H9 (cell line): Measurements from ENCODE around the gene EN1. TPM values are rescaled to one million over a fixed set of nuclear protein-coding genes. Genes with fewer than 3 reads are reported as not detected.

Source experiments
- DNase-seq: peaks from one replicate; pipeline ENCODE4 v3.0.0-alpha.2; 2017
- H2AFZ ChIP-seq: one replicate; pipeline ENCODE4 v1.6.1; 2013; ENCODE audit warnings: mild to moderate bottlenecking, low read length, control low read depth, moderate library complexity
- H2AK5ac ChIP-seq: 2 replicates; pipeline ENCODE4 v1.6.1; 2013; ENCODE audit warnings: low read length, control low read depth, mixed read lengths; ENCODE audit not compliant: insufficient read length
- H2BK120ac ChIP-seq: one replicate; pipeline ENCODE4 v1.6.1; 2013; ENCODE audit warnings: low read depth, mild to moderate bottlenecking, low read length, control low read depth, inconsistent platforms; ENCODE audit not compliant: poor library complexity, severe bottlenecking
- H2BK12ac ChIP-seq: 2 replicates; pipeline ENCODE4 v1.6.1; 2013; ENCODE audit warnings: low read length, control low read depth, mixed read lengths, low read depth; ENCODE audit not compliant: insufficient read length
- H2BK15ac ChIP-seq: 2 replicates; pipeline ENCODE4 v1.6.1; 2013; ENCODE audit warnings: low read depth, low read length, control low read depth
- H2BK20ac ChIP-seq: one replicate; pipeline ENCODE4 v1.6.1; 2013; ENCODE audit warnings: low read depth, mild to moderate bottlenecking, low read length, control low read depth, inconsistent platforms; ENCODE audit not compliant: poor library complexity, severe bottlenecking
- H2BK5ac ChIP-seq: 2 replicates; pipeline ENCODE4 v1.6.1; 2013; ENCODE audit warnings: low read length, control low read depth, mixed read lengths; ENCODE audit not compliant: insufficient read length
- H3K14ac ChIP-seq: 2 replicates; pipeline ENCODE4 v1.6.1; 2013; ENCODE audit warnings: low read length, control low read depth; ENCODE audit not compliant: insufficient read depth
- H3K18ac ChIP-seq: 2 replicates; pipeline ENCODE4 v1.6.1; 2013; ENCODE audit warnings: low read depth, mild to moderate bottlenecking, mixed read lengths, low read length, control low read depth; ENCODE audit not compliant: insufficient read length
- H3K23ac ChIP-seq: 2 replicates; pipeline ENCODE4 v1.6.1; 2013; ENCODE audit warnings: low read length, control low read depth, mixed read lengths, low read depth; ENCODE audit not compliant: insufficient read length
- H3K23me2 ChIP-seq: 2 replicates; pipeline ENCODE4 v1.6.1; 2013; ENCODE audit warnings: low read depth, mild to moderate bottlenecking, mixed read lengths, low read length, control low read depth; ENCODE audit not compliant: insufficient read length, poor library complexity, severe bottlenecking
- H3K27ac ChIP-seq: 2 replicates; pipeline ENCODE4 v1.5.1; 2013; ENCODE audit warnings: low read length, control low read depth, mixed read lengths, low read depth; ENCODE audit not compliant: insufficient read length
- H3K27me3 ChIP-seq: 2 replicates; pipeline ENCODE4 v1.6.1; 2013; ENCODE audit warnings: low read length, control low read depth, inconsistent platforms; ENCODE audit not compliant: insufficient read depth
- H3K4ac ChIP-seq: 2 replicates; pipeline ENCODE4 v1.6.1; 2013; ENCODE audit warnings: low read depth, mild to moderate bottlenecking, control low read depth, inconsistent platforms, low read length, moderate library complexity
- H3K4me1 ChIP-seq: 2 replicates; pipeline ENCODE4 v1.6.1; 2013; ENCODE audit warnings: low read length, control low read depth, inconsistent platforms; ENCODE audit not compliant: insufficient read depth
- H3K4me2 ChIP-seq: 2 replicates; pipeline ENCODE4 v1.6.1; 2013; ENCODE audit warnings: low read length, control low read depth, mixed read lengths; ENCODE audit not compliant: insufficient read length, insufficient read depth
- H3K56ac ChIP-seq: 2 replicates; pipeline ENCODE4 v1.6.1; 2013; ENCODE audit warnings: low read depth, mild to moderate bottlenecking, mixed read lengths, low read length, control low read depth; ENCODE audit not compliant: insufficient read length
- H3K79me1 ChIP-seq: 2 replicates; pipeline ENCODE4 v1.6.1; 2013; ENCODE audit warnings: low read depth, mild to moderate bottlenecking, moderate library complexity, low read length, control low read depth, inconsistent platforms; ENCODE audit not compliant: insufficient read depth, poor library complexity, severe bottlenecking
- H3K79me2 ChIP-seq: 2 replicates; pipeline ENCODE4 v1.6.1; 2013; ENCODE audit warnings: low read length, control low read depth, inconsistent platforms; ENCODE audit not compliant: insufficient read depth
- H3K9ac ChIP-seq: 2 replicates; pipeline ENCODE4 v1.6.1; 2013; ENCODE audit warnings: low read length, control low read depth, mixed read lengths; ENCODE audit not compliant: insufficient read length; ENCODE audit errors: extremely low read depth
- H3K9me3 ChIP-seq: one replicate; pipeline ENCODE4 v1.6.1; 2013; ENCODE audit warnings: low read depth, low read length, inconsistent platforms; ENCODE audit not compliant: control insufficient read depth
- H3T11ph ChIP-seq: one replicate; pipeline ENCODE4 v1.6.1; 2013; ENCODE audit warnings: mild to moderate bottlenecking, low read length, control low read depth, inconsistent platforms
- H4K20me1 ChIP-seq: one replicate; pipeline ENCODE4 v1.6.1; 2013; ENCODE audit not compliant: control insufficient read depth, insufficient read length, insufficient read depth
- H4K5ac ChIP-seq: 2 replicates; pipeline ENCODE4 v1.6.1; 2013; ENCODE audit warnings: low read depth, mild to moderate bottlenecking, mixed read lengths, low read length, control low read depth; ENCODE audit not compliant: insufficient read length
- H4K8ac ChIP-seq: replicated peaks from 2 replicates; pipeline ENCODE4 v1.6.1; 2013; ENCODE audit warnings: low read length, control low read depth, mixed read lengths, low read depth; ENCODE audit not compliant: insufficient read length
- H4K91ac ChIP-seq: 2 replicates; pipeline ENCODE4 v1.6.1; 2013; ENCODE audit warnings: low read depth, mild to moderate bottlenecking, moderate library complexity, mixed read lengths, low read length, control low read depth; ENCODE audit not compliant: insufficient read length
- H3K27ac Mint-ChIP-seq, 3 experiments: 2 replicates in 2 of 3; 3 replicates in 1 of 3; pipeline ENCODE4 v1.8.0; 2020 to 2021; ENCODE audit warnings: mixed read lengths in 3 of 3, mild to moderate bottlenecking in 1 of 3, moderate library complexity in 1 of 3
- H3K27me3 Mint-ChIP-seq: 2 replicates; pipeline ENCODE4 v1.8.0; 2021; ENCODE audit warnings: low read depth, mild to moderate bottlenecking, moderate library complexity, mixed read lengths
- H3K36me3 Mint-ChIP-seq, 3 experiments: 2 replicates in 2 of 3; 3 replicates in 1 of 3; pipeline ENCODE4 v1.8.0; 2020 to 2021; ENCODE audit warnings: low read depth in 3 of 3, mixed read lengths in 3 of 3; ENCODE audit not compliant: insufficient read depth in 1 of 3
- H3K4me1 Mint-ChIP-seq, 2 experiments: 2 replicates each; pipeline ENCODE4 v1.8.0; 2020; ENCODE audit warnings: mixed read lengths in 2 of 2
- H3K4me3 Mint-ChIP-seq, 2 experiments: 2 replicates in 1 of 2; 3 replicates in 1 of 2; pipeline ENCODE4 v1.8.0; 2020 to 2021; ENCODE audit warnings: mild to moderate bottlenecking in 2 of 2, mixed read lengths in 2 of 2, moderate library complexity in 1 of 2
- H3K9me3 Mint-ChIP-seq, 2 experiments: 2 replicates in 1 of 2; 3 replicates in 1 of 2; pipeline ENCODE4 v1.8.0; 2020; ENCODE audit warnings: mild to moderate bottlenecking in 2 of 2, mixed read lengths in 2 of 2, moderate library complexity in 1 of 2
- CTCF ChIP-seq: fragments of 200-600 bp; sonication (generic); conservative IDR thresholded peaks from 3 replicates; pipeline ENCODE4 v1.8.0; 2021; ENCODE audit warnings: antibody characterized with exemption, mild to moderate bottlenecking
- WGBS: extraction: QIAGEN DNeasy Blood & Tissue Kit; methylation state at CpG from one replicate; pipeline ENCODE4 v1.1.7; 2013; ENCODE audit warnings: missing lambda C conversion rate, low lambda C conversion rate, mixed read lengths; ENCODE audit not compliant: insufficient read length; ENCODE audit errors: extremely low coverage; 5-methylcytosine and 5-hydroxymethylcytosine counted together
- total RNA-seq: library from RNA; stranded (reverse); gene quantifications from 2 replicates; pipeline ENCODE4 v1.2.1, GENCODE V29; 2021

Gene EN1
- total RNA-seq, 1 experiment from 2014 or later, result not detected

GRCh38 chr2:118859157-118859770 is 11.8 kb upstream of the EN1 start:
- peak overlapping the region; percentile 46 for H3K4me2 ChIP-seq
- H2BK15ac ChIP-seq, result no peak overlapping the region
- Mint-ChIP-seq H3K4me1 (peaks cover 24 to 42% of the 10 kb centered on the region in 2 experiments), H3K36me3 (no peaks in the 10 kb centered on the region; a peak in 1 of 7 replicates), H3K4me3 (peak overlapping the region; percentile 29 to 70; a peak in 4 of 5 replicates), H3K27me3 (peaks cover 95% of the 10 kb centered on the region), H3K9me3 (no peaks in the 10 kb centered on the region; a peak in 2 of 5 replicates), H3K27ac (no peak overlapping the region)
- no peaks in the 10 kb centered on the region for H3K9me3 ChIP-seq
- DNase-seq, result peak; percentile 66
- H2AFZ ChIP-seq, result no peak overlapping the region
- H4K20me1 ChIP-seq, result peaks cover 4% of the 10 kb centered on the region
- no peak overlapping the region for H2BK5ac ChIP-seq
- WGBS, result no CpG with 5 or more reads among the region's 26 CpGs
- no peak overlapping the region for H3T11ph ChIP-seq
- H3K23me2 ChIP-seq, result peaks cover 18% of the 10 kb centered on the region
- no peak overlapping the region for H3K23ac ChIP-seq
- no peak overlapping the region for H3K27ac ChIP-seq
- no peak overlapping the region for H3K4ac ChIP-seq
- no peak overlapping the region for H4K5ac ChIP-seq
- H2BK12ac ChIP-seq, result no peak overlapping the region
- no peak overlapping the region for H3K9ac ChIP-seq
- no peak overlapping the region; the same call in 1 of the 2 replicates for H3K14ac ChIP-seq
- no peaks in the 10 kb centered on the region for H3K79me2 ChIP-seq
- H4K91ac ChIP-seq, result no peak overlapping the region
- H3K56ac ChIP-seq, result no peak overlapping the region
- no peaks in the 10 kb centered on the region for H3K79me1 ChIP-seq
- H3K4me1 ChIP-seq, result no peaks in the 10 kb centered on the region; the same call in 1 of the 2 replicates
- H3K18ac ChIP-seq, result no peak overlapping the region
- no peak overlapping the region for H2BK120ac ChIP-seq
- H2AK5ac ChIP-seq, result no peak overlapping the region
- peaks cover 71% of the 10 kb centered on the region for H3K27me3 ChIP-seq
- H2BK20ac ChIP-seq, result no peak overlapping the region
- H4K8ac ChIP-seq, result no peak overlapping the region
- 0 out of 3 replicates have a peak, but pooled peaks have one; percentile 10 for TF ChIP-seq CTCF
